Measurements from ENCODE around the gene ZNF784. TPM values are rescaled to one million over a fixed set of nuclear protein-coding genes. Genes with fewer than 3 reads are reported as not detected.

ZNF784 gene
- total RNA-seq, 1 experiment from 2014 or later, result 9.9 TPM

- peaks cover 34% of the 10 kb centered on the region for H3K4me1 Mint-ChIP-seq
- no peaks in the 10 kb centered on the region for H3K9me3 Mint-ChIP-seq
- no peak for DNase-seq (ENCODE audit: low spot score)
- TF ChIP-seq RORB (CRISPR knock-in tag; IDR thresholded peaks at IDR 0.05), result no peak
- no peak for TF ChIP-seq GTF2I (CRISPR knock-in tag; conservative IDR thresholded peaks at IDR 0.05)
- no peak for TF ChIP-seq KAT7 (CRISPR knock-in tag; IDR thresholded peaks at IDR 0.05; ENCODE audit: borderline replicate concordance)
- H3K27me3 Mint-ChIP-seq (ENCODE audit: low read depth), result no peaks in the 10 kb centered on the region
- H3K27ac Mint-ChIP-seq, result peak overlapping the region; percentile 94
- peaks cover 13% of the 10 kb centered on the region for H3K36me3 Mint-ChIP-seq
- ChIA-PET POLR2A (interaction anchor here (0.7 kb wide), 1 partner anchor 236 kb away, joined by 3 read pairs; no protein-coding TSS in a partner anchor), CTCF (interaction anchor here (2.3 kb wide), 1 partner anchor 51 kb away, joined by 9 read pairs; the partner anchor contains the start of gene U2AF2)
- no peak for ATAC-seq
- peak overlapping the region; percentile 83; the same call in 1 of the 2 replicates for H3K4me3 Mint-ChIP-seq
Measured at GRCh38 chr19:55603115-55603514, 21.3 kb downstream of the ZNF784 start.

DNA sequence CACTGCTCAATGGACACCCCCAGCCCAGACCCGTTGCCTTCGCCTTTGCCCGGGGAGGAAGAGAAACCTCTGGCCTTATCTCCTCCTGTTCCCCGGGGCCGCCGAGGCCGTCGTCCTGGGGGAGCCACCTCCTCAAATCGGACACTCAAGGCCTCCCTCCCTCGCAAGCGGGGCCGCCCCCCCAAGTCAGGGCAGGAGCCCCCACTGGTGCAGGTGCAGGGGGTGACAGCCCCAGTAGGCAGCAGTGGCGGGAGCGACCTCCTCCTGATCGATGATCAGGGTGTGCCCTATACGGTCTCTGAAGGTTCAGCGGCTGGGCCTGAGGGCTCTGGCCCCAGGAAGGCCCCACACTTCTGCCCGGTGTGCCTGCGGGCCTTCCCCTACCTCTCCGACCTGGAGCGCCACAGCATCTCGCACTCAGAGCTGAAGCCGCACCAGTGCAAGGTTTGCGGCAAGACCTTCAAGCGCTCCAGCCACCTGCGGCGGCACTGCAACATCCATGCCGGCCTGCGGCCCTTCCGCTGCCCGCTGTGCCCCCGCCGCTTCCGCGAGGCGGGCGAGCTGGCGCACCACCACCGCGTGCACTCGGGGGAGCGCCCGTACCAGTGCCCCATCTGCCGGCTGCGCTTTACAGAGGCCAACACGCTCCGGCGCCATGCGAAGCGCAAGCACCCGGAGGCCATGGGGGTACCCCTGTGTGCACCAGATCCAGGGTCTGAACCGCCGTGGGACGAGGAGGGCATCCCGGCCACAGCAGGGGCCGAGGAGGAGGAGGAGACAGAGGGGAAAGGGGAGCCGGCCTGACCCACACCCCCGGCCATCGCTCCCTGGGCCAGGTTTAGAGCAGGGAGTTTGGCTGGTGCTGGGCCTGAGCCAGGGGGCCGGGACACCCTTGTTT, 22.0 kb downstream of the ZNF784 start:
- ChIA-PET POLR2A (interaction anchor here (0.7 kb wide), 1 partner anchor 237 kb away, joined by 3 read pairs; no protein-coding TSS in a partner anchor), CTCF (no interaction called here)
- Mint-ChIP-seq H3K27ac (no peak overlapping the region), H3K27me3 (ENCODE audit: low read depth) (no peaks in the 10 kb centered on the region; the same call in 1 of the 2 replicates), H3K4me3 (no peak overlapping the region), H3K9me3 (no peaks in the 10 kb centered on the region), H3K36me3 (peaks cover 7% of the 10 kb centered on the region), H3K4me1 (peaks cover 38% of the 10 kb centered on the region)
- ATAC-seq (no peak), DNase-seq (ENCODE audit: low spot score) (no peak)
- TF ChIP-seq RORB (CRISPR knock-in tag; IDR thresholded peaks at IDR 0.05), result no peak
- TF ChIP-seq FOXJ3 (CRISPR knock-in tag; IDR thresholded peaks at IDR 0.05; ENCODE audit: borderline replicate concordance), result no peak
- TF ChIP-seq, protein P1, sequence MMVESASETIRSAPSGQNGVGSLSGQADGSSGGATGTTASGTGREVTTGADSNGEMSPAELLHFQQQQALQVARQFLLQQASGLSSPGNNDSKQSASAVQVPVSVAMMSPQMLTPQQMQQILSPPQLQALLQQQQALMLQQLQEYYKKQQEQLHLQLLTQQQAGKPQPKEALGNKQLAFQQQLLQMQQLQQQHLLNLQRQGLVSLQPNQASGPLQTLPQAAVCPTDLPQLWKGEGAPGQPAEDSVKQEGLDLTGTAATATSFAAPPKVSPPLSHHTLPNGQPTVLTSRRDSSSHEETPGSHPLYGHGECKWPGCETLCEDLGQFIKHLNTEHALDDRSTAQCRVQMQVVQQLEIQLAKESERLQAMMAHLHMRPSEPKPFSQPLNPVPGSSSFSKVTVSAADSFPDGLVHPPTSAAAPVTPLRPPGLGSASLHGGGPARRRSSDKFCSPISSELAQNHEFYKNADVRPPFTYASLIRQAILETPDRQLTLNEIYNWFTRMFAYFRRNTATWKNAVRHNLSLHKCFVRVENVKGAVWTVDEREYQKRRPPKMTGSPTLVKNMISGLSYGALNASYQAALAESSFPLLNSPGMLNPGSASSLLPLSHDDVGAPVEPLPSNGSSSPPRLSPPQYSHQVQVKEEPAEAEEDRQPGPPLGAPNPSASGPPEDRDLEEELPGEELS (CRISPR knock-in tag; IDR thresholded peaks at IDR 0.05), result no peak
- TF ChIP-seq, protein P2, sequence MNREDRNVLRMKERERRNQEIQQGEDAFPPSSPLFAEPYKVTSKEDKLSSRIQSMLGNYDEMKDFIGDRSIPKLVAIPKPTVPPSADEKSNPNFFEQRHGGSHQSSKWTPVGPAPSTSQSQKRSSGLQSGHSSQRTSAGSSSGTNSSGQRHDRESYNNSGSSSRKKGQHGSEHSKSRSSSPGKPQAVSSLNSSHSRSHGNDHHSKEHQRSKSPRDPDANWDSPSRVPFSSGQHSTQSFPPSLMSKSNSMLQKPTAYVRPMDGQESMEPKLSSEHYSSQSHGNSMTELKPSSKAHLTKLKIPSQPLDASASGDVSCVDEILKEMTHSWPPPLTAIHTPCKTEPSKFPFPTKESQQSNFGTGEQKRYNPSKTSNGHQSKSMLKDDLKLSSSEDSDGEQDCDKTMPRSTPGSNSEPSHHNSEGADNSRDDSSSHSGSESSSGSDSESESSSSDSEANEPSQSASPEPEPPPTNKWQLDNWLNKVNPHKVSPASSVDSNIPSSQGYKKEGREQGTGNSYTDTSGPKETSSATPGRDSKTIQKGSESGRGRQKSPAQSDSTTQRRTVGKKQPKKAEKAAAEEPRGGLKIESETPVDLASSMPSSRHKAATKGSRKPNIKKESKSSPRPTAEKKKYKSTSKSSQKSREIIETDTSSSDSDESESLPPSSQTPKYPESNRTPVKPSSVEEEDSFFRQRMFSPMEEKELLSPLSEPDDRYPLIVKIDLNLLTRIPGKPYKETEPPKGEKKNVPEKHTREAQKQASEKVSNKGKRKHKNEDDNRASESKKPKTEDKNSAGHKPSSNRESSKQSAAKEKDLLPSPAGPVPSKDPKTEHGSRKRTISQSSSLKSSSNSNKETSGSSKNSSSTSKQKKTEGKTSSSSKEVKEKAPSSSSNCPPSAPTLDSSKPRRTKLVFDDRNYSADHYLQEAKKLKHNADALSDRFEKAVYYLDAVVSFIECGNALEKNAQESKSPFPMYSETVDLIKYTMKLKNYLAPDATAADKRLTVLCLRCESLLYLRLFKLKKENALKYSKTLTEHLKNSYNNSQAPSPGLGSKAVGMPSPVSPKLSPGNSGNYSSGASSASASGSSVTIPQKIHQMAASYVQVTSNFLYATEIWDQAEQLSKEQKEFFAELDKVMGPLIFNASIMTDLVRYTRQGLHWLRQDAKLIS (CRISPR knock-in tag; IDR thresholded peaks at IDR 0.05; ENCODE audit: borderline replicate concordance), result no peak

GRCh38 chr19:55601084-55601483, 23.3 kb downstream of the ZNF784 start:
- Mint-ChIP-seq H3K27ac (peak overlapping the region; percentile 93), H3K4me1 (peaks cover 29% of the 10 kb centered on the region), H3K27me3 (ENCODE audit: low read depth) (no peaks in the 10 kb centered on the region; the same call in 1 of the 2 replicates), H3K4me3 (peak overlapping the region; percentile 74), H3K36me3 (peaks cover 8% of the 10 kb centered on the region), H3K9me3 (no peaks in the 10 kb centered on the region)
- ATAC-seq (no peak), DNase-seq (ENCODE audit: low spot score) (no peak)
- ChIA-PET POLR2A (interaction anchor here (1.0 kb wide), 1 partner anchor 51 kb away, joined by 3 read pairs; no protein-coding TSS in a partner anchor), CTCF (no interaction called here)
- no peak for TF ChIP-seq NR2C2 (CRISPR knock-in tag; IDR thresholded peaks at IDR 0.05)
- TF ChIP-seq, protein P3, sequence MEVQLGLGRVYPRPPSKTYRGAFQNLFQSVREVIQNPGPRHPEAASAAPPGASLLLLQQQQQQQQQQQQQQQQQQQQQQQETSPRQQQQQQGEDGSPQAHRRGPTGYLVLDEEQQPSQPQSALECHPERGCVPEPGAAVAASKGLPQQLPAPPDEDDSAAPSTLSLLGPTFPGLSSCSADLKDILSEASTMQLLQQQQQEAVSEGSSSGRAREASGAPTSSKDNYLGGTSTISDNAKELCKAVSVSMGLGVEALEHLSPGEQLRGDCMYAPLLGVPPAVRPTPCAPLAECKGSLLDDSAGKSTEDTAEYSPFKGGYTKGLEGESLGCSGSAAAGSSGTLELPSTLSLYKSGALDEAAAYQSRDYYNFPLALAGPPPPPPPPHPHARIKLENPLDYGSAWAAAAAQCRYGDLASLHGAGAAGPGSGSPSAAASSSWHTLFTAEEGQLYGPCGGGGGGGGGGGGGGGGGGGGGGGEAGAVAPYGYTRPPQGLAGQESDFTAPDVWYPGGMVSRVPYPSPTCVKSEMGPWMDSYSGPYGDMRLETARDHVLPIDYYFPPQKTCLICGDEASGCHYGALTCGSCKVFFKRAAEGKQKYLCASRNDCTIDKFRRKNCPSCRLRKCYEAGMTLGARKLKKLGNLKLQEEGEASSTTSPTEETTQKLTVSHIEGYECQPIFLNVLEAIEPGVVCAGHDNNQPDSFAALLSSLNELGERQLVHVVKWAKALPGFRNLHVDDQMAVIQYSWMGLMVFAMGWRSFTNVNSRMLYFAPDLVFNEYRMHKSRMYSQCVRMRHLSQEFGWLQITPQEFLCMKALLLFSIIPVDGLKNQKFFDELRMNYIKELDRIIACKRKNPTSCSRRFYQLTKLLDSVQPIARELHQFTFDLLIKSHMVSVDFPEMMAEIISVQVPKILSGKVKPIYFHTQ (CRISPR knock-in tag; IDR thresholded peaks at IDR 0.05), result no peak
